ENCODE results near the gene CCDC160. TPM values are rescaled to one million over a fixed set of nuclear protein-coding genes. Genes with fewer than 3 reads are reported as not detected.

CCDC160 gene
- not detected for total RNA-seq
- long read RNA-seq, partial matches to known transcripts, result 0 of 1 reads
- long read RNA-seq, other reads (novel, unspliced or antisense), result 0 of 1 reads

DNA sequence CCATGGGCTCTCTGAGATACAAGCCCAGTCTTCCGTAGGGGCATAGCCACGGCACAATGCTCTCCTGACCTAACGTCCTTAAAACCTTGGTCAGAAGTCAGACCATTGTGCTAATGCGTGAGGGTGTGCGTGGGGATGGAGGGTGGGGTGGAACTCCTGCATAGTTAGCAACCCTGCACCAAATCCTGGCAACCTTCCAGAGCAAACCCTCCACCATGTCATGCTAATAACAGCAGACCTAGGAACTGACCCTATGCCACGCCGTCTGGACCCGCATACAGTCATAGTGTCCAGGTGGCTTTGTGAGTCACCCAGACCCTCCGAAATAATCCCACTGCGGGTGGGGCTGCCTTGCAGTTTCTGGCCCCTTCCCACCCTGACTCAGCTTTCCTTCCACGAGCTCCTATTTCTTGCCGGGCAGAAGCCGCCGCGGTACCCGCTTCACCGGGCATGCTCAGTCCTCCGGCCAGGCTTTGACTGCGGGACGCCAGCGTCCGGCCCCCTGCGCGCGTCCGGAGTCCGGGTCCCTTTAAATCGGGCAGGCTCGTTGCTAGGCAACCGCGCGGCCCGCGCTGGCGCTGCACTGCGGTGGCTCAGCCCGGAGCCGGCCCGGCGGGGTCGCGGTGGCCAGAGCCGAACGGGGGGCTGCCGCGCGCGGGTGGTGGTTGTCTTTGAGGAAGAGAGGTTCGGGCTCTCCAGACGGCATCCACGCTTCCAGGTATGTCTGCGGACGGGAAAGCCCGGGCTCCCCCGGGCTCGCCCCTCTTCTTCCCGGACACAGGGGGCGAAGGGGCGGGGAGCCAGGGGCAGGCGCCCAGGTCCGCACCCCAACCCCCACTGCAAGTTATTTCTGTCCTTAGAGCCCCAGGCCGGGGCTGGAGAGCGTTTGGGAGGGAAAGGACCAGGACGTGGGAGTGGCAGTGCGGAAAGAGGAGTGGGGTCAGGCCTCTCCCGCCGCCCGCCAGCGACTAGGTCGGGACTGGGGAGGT, at the start of gene CCDC160:
CCDC160 (plus strand) TSS at position 557 of the 989 bp plus-strand sequence. CDS start 7,619 bp downstream, outside the sequence.
- H3K36me3 ChIP-seq, result no peaks in the 10 kb centered on the region
- no peaks in the 10 kb centered on the region for H3K27me3 ChIP-seq
- ATAC-seq (peak; percentile 62), DNase-seq (peak; percentile 73)
- H3K4me3 ChIP-seq, result peak within 1 kb of the TSS; percentile 43
- H3K4me1 ChIP-seq, result no peaks in the 10 kb centered on the region
- H3K27ac ChIP-seq, result no peak within 1 kb of the TSS
- no peaks in the 10 kb centered on the region for H3K9me3 ChIP-seq
- TF ChIP-seq, protein P1, sequence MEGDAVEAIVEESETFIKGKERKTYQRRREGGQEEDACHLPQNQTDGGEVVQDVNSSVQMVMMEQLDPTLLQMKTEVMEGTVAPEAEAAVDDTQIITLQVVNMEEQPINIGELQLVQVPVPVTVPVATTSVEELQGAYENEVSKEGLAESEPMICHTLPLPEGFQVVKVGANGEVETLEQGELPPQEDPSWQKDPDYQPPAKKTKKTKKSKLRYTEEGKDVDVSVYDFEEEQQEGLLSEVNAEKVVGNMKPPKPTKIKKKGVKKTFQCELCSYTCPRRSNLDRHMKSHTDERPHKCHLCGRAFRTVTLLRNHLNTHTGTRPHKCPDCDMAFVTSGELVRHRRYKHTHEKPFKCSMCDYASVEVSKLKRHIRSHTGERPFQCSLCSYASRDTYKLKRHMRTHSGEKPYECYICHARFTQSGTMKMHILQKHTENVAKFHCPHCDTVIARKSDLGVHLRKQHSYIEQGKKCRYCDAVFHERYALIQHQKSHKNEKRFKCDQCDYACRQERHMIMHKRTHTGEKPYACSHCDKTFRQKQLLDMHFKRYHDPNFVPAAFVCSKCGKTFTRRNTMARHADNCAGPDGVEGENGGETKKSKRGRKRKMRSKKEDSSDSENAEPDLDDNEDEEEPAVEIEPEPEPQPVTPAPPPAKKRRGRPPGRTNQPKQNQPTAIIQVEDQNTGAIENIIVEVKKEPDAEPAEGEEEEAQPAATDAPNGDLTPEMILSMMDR (IDR thresholded peaks at IDR 0.05), result no peak
- intact Hi-C loops (cut with DNase I), result no loop called here

DNA sequence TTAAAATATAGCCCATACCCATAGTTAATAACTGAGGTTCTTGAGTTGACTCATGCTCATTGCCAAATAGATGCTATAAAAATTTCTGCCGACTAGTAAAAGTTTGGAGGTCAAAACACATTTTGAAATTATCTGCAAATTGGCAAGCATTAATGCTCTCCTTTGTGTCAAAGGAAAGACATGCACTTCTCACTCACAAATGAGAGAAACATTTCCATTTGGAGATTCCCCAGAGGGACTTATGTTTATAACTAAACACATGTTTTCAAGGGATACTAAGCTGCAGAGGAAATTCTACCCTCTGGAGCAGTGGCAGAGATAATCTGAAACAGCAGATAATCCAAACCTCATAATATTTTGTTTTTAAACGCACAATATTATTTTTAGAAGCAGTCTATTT, 45.7 kb upstream of the CCDC160 start:
- TF ChIP-seq, protein P1 (IDR thresholded peaks at IDR 0.05), result no peak
- intact Hi-C loops (cut with DNase I), result no loop called here
- Histone ChIP-seq H3K9me3 (no peaks in the 10 kb centered on the region), H3K4me1 (no peaks in the 10 kb centered on the region), H3K36me3 (no peaks in the 10 kb centered on the region), H3K27ac (no peak overlapping the region), H3K4me3 (no peak overlapping the region), H3K27me3 (no peaks in the 10 kb centered on the region)
- DNase-seq (no peak), ATAC-seq (no peak)

DNA sequence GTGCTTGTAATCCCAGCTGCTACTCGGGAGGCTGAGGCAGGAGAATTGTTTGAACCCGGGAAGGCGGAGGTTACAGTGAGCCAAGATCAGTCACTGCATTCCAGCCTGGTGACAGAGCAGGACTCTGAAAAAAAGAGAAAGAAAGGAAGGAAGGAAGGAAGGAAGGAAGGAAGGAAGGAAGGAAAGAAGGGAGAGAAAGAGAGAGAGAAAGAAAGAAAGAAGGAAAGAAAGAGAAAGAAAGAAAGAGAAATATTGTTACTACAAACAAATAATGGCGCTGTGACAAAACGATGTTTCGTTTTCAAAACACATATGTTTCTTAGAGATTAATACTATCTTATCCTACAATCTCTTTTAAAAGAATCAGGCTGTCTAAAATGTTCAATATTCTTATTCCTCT, 42.1 kb upstream of the CCDC160 start:
- Histone ChIP-seq H3K27ac (no peak overlapping the region), H3K9me3 (no peaks in the 10 kb centered on the region), H3K36me3 (no peaks in the 10 kb centered on the region), H3K27me3 (no peaks in the 10 kb centered on the region), H3K4me1 (no peaks in the 10 kb centered on the region), H3K4me3 (no peak overlapping the region)
- intact Hi-C loops (cut with DNase I), result no loop called here
- TF ChIP-seq, protein P1 (IDR thresholded peaks at IDR 0.05), result no peak
- DNase-seq (no peak), ATAC-seq (no peak)

DNA sequence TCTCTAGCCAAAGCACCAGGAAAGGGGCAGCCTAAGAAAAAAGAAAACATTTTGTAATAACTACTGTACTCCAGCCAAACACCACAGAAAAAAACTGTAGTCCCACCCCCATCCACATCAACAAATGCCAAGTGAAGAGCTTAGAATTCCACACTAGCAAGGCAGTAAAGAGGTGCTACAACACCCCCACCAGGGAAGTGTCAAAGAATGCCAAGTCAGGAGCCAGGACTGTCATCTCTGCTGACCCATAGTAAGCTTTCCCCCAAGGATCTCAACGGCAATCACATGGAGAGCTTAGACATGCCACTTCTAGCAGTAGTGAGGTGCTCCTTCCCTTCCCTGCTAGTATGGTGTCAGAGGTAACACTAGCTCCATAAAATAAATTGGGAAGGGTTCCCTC, 34.4 kb upstream of the CCDC160 start:
- DNase-seq, result no peak
- Histone ChIP-seq H3K36me3 (no peaks in the 10 kb centered on the region), H3K4me3 (no peak overlapping the region), H3K4me1 (no peaks in the 10 kb centered on the region), H3K27me3 (no peaks in the 10 kb centered on the region), H3K27ac (no peak overlapping the region), H3K9me3 (no peaks in the 10 kb centered on the region)
- TF ChIP-seq, protein P1 (IDR thresholded peaks at IDR 0.05), result no peak
- ATAC-seq, result no peak
- intact Hi-C loops (cut with DNase I), result no loop called here

DNA sequence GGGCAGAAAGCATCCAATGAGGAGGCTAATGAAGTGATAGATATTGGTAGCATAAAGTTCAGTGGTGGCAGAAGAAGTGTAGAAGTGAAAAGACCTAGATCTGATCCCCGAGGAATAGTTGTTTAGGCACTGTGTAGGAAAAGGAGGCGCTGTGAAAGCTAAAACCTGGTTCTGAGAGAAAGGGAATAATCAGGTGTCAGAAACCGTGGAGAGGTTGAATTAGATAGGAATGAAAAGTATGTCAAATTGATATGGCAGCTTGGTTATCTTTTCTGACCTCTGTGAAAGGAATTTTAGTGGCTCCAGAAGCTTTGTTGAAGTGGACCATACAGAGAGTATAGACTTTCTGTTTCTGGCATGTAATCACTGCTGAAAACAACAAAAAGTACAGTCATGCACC, 30.8 kb upstream of the CCDC160 start:
- Histone ChIP-seq H3K4me1 (no peaks in the 10 kb centered on the region), H3K4me3 (no peak overlapping the region), H3K27me3 (no peaks in the 10 kb centered on the region), H3K27ac (no peak overlapping the region), H3K9me3 (no peaks in the 10 kb centered on the region), H3K36me3 (no peaks in the 10 kb centered on the region)
- TF ChIP-seq, protein P1 (IDR thresholded peaks at IDR 0.05), result no peak
- DNase-seq (no peak), ATAC-seq (no peak)
- intact Hi-C loops (cut with DNase I), result no loop called here

Measured in upper lobe of right lung (tissue), 1 donor.